Gastroesophageal sphincter (tissue), 4 donors: Measurements from ENCODE around the gene KDM4F. TPM values are rescaled to one million over a fixed set of nuclear protein-coding genes. Genes with fewer than 3 reads are reported as not detected.

Experiments used
- ATAC-seq: fragments of 150-250 bp; one replicate; pipeline ENCODE4 v1.9.1; 2016; ENCODE audit warnings: mild to moderate bottlenecking, moderate library complexity
- H3K27ac ChIP-seq, 4 donors: fragments of 200-600 bp; sonication (generic) in 3 of 4; 1 replicate in 3 of 4; 2 replicates in 1 of 4; pipeline ENCODE4 v1.5.1; 2016 to 2019
- H3K27me3 ChIP-seq: fragments of 200-600 bp; sonication (generic); one replicate; pipeline ENCODE4 v1.5.1; 2019
- H3K36me3 ChIP-seq, 2 donors: fragments of 200-600 bp; sonication (generic); one replicate each; pipeline ENCODE4 v1.5.1; 2019; ENCODE audit warnings: control low read depth in 1 of 2
- H3K4me1 ChIP-seq, 3 donors: fragments of 200-600 bp; sonication (generic); 1 replicate in 2 of 3; 2 replicates in 1 of 3; pipeline ENCODE4 v1.5.1; 2016 to 2019; ENCODE audit warnings: control low read depth in 2 of 3
- H3K4me3 ChIP-seq, 2 donors: fragments of 200-600 bp; sonication (generic); one replicate each; pipeline ENCODE4 v1.5.1; 2019; ENCODE audit warnings: mild to moderate bottlenecking in 1 of 2, moderate library complexity in 1 of 2
- H3K9me3 ChIP-seq, 3 donors: fragments of 200-600 bp; sonication (generic); one replicate each; pipeline ENCODE4 v1.5.1; 2017 to 2019; ENCODE audit warnings: control low read depth in 2 of 3
- CTCF ChIP-seq, 4 experiments: fragments of 200-600 bp in 2 of 4; fragments of 450-650 bp in 2 of 4; sonication (generic) in 1 of 4; IDR thresholded peaks; one replicate each; pipeline ENCODE4 v1.5.1; 2017 to 2019; ENCODE audit warnings: antibody characterized with exemption in 4 of 4, mild to moderate bottlenecking in 2 of 4, moderate library complexity in 2 of 4
- EP300 ChIP-seq: sonication (generic); formaldehyde crosslinking; IDR thresholded peaks from one replicate; pipeline ENCODE4 v1.6.1; 2017; ENCODE audit warnings: antibody characterized with exemption, mild to moderate bottlenecking
- POLR2A ChIP-seq, 2 donors: fragments of 450-650 bp; IDR thresholded peaks; one replicate each; pipeline ENCODE4 v1.6.1; 2017; ENCODE audit warnings: antibody characterized with exemption in 2 of 2, mild to moderate bottlenecking in 2 of 2, moderate library complexity in 1 of 2
- POLR2AphosphoS5 ChIP-seq: sonication (generic); formaldehyde crosslinking; IDR thresholded peaks from one replicate; pipeline ENCODE4 v1.6.1; 2017; ENCODE audit warnings: antibody characterized with exemption
- WGBS, 2 donors: methylation state at CpG; one replicate each; pipeline ENCODE4 v1.1.5; 2018; ENCODE audit warnings: low coverage in 1 of 2; 5-methylcytosine and 5-hydroxymethylcytosine counted together
- total RNA-seq, 4 donors: library from RNA; depleted of rRNA; stranded (reverse); fragments of >200 nt; gene quantifications; one replicate each; pipeline ENCODE4 v1.1.0, GENCODE V29; 2016

KDM4F gene
- total RNA-seq, 4 donors from 2014 or later, result 0.15 TPM; not detected in 3

GRCh38 chr11:95067841-95068219, 18.6 kb downstream of the KDM4F start:
- Histone ChIP-seq H3K36me3 (no peaks in the 10 kb centered on the region), H3K27ac (peak overlapping the region; percentile 94 to 98 (median 96)), H3K27me3 (no peaks in the 10 kb centered on the region), H3K4me1 (peaks cover 0 to 31% (median 3%) of the 10 kb centered on the region in 3 donors), H3K9me3 (no peaks in the 10 kb centered on the region), H3K4me3 (peak overlapping the region; percentile 74)
- TF ChIP-seq POLR2A (IDR thresholded peaks at IDR 0.05) (no peak), EP300 (no peak), POLR2AphosphoS5 (no peak)
- 0% methylated on average over 2 of the region's 16 CpGs for WGBS, 2 donors
- no peak for ATAC-seq

DNA sequence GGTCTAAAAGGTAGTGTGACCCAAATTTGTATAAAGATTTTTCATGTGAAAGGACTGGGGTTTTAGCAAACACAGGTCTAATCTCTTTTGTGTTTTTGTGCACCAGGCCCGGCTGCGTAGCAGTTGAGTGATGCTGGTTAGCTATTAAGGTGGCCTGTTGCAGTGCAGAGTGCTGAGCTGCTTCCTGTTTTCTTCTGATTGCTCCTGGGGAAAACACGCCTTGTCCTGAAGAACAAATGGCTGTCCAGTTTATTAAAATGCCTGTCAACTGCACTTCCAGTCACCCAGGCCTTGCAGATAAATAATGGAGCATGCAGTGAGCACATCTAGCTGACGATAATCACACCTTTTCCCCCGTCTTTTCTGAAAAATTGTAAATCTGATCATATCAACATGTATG, 19.3 kb downstream of the KDM4F start:
- Histone ChIP-seq H3K27me3 (no peaks in the 10 kb centered on the region), H3K9me3 (no peaks in the 10 kb centered on the region), H3K4me1 (peaks cover 0 to 31% (median 3%) of the 10 kb centered on the region in 3 donors), H3K27ac (peak overlapping the region; percentile 94 to 98 (median 96)), H3K4me3 (peak overlapping the region; percentile 74), H3K36me3 (no peaks in the 10 kb centered on the region)
- ATAC-seq, result peak; percentile 86
- peak in 1 of 4 experiments; percentile 8 for TF ChIP-seq CTCF (IDR thresholded peaks at IDR 0.05)
- no peak for TF ChIP-seq EP300
- peak; percentile 59 to 68 for TF ChIP-seq POLR2A (IDR thresholded peaks at IDR 0.05)
- TF ChIP-seq POLR2AphosphoS5, result peak; percentile 92
- WGBS, 2 donors, result 1 to 6% methylated on average over 5 of the region's 5 CpGs

GRCh38 chr11:95070471-95070870, 21.2 kb downstream of the KDM4F start:
- Histone ChIP-seq H3K27me3 (no peaks in the 10 kb centered on the region), H3K27ac (no peak overlapping the region), H3K9me3 (no peaks in the 10 kb centered on the region), H3K36me3 (no peaks in the 10 kb centered on the region), H3K4me1 (peaks cover 0 to 45% (median 9%) of the 10 kb centered on the region in 3 donors), H3K4me3 (no peak overlapping the region)
- no peak for TF ChIP-seq EP300
- TF ChIP-seq POLR2A (IDR thresholded peaks at IDR 0.05), result no peak
- TF ChIP-seq POLR2AphosphoS5, result no peak
- no peak for TF ChIP-seq CTCF (IDR thresholded peaks at IDR 0.05)
- no peak for ATAC-seq
- WGBS, 2 donors, result 89 to 100% methylated on average over 1 of the region's 1 CpG

- ATAC-seq, result no peak
- H3K9me3 ChIP-seq, result no peaks in the 10 kb centered on the region
- no peak overlapping the region for H3K27ac ChIP-seq
- peaks cover 0 to 51% (median 21%) of the 10 kb centered on the region in 3 donors for H3K4me1 ChIP-seq
- no peaks in the 10 kb centered on the region for H3K27me3 ChIP-seq
- TF ChIP-seq EP300 (no peak), CTCF (IDR thresholded peaks at IDR 0.05) (no peak), POLR2A (IDR thresholded peaks at IDR 0.05) (no peak), POLR2AphosphoS5 (no peak)
- H3K4me3 ChIP-seq, result no peak overlapping the region
- H3K36me3 ChIP-seq, result no peaks in the 10 kb centered on the region
Measured at GRCh38 chr11:95072948-95073347, 23.7 kb downstream of the KDM4F start.

GRCh38 chr11:95074792-95075563, 25.8 kb downstream of the KDM4F start:
- ATAC-seq, result peak; percentile 10
- Histone ChIP-seq H3K36me3 (no peaks in the 10 kb centered on the region), H3K9me3 (no peaks in the 10 kb centered on the region), H3K4me1 (peaks cover 0 to 40% (median 18%) of the 10 kb centered on the region in 3 donors), H3K27ac (peak overlapping the region in 1 of 4 donors; percentile 18), H3K4me3 (no peak overlapping the region), H3K27me3 (no peaks in the 10 kb centered on the region)
- 34 to 60% methylated on average over 6 to 7 of the region's 8 CpGs for WGBS, 2 donors
- no peak for TF ChIP-seq CTCF (IDR thresholded peaks at IDR 0.05)
- TF ChIP-seq POLR2A (IDR thresholded peaks at IDR 0.05), result no peak
- TF ChIP-seq EP300, result no peak
- TF ChIP-seq POLR2AphosphoS5, result no peak
